Hepatocyte (in vitro differentiated cells): ENCODE data around the gene KIF26B. TPM values are rescaled to one million over a fixed set of nuclear protein-coding genes. Genes with fewer than 3 reads are reported as not detected.

Experiments used
- DNase-seq: peaks from one replicate; pipeline ENCODE4 v3.0.0-alpha.2; 2016; ENCODE audit warnings: low spot score
- H2AFZ ChIP-seq: fragments of 200-600 bp; sonication (generic); 2 replicates; pipeline ENCODE4 v1.6.0; 2016; ENCODE audit warnings: antibody characterized with exemption, mild to moderate bottlenecking
- H3K27ac ChIP-seq: fragments of 200-600 bp; sonication (generic); 2 replicates; pipeline ENCODE4 v1.5.1; 2016; ENCODE audit warnings: mild to moderate bottlenecking
- H3K27me3 ChIP-seq: fragments of 200-600 bp; sonication (generic); 2 replicates; pipeline ENCODE4 v1.6.1; 2016
- H3K36me3 ChIP-seq: fragments of 200-600 bp; sonication (generic); replicated peaks from 2 replicates; pipeline ENCODE4 v1.5.1; 2016; ENCODE audit warnings: low read depth; ENCODE audit not compliant: insufficient read depth
- H3K4me1 ChIP-seq: fragments of 200-600 bp; sonication (generic); 2 replicates; pipeline ENCODE4 v1.5.1; 2016; ENCODE audit warnings: mild to moderate bottlenecking, moderate library complexity; ENCODE audit not compliant: insufficient read depth
- H3K4me2 ChIP-seq: fragments of 200-600 bp; sonication (generic); 2 replicates; pipeline ENCODE4 v1.6.0; 2016
- H3K4me3 ChIP-seq: fragments of 200-600 bp; sonication (generic); 2 replicates; pipeline ENCODE4 v1.5.1; 2016; ENCODE audit warnings: mild to moderate bottlenecking
- H3K79me2 ChIP-seq: fragments of 200-600 bp; sonication (generic); 2 replicates; pipeline ENCODE4 v1.6.0; 2017; ENCODE audit warnings: mild to moderate bottlenecking
- H3K9me2 ChIP-seq: fragments of 200-600 bp; sonication (generic); replicated peaks from 2 replicates; pipeline ENCODE4 v1.6.0; 2017; ENCODE audit warnings: mild to moderate bottlenecking; ENCODE audit not compliant: insufficient read depth
- H3K9me3 ChIP-seq: fragments of 200-600 bp; sonication (generic); 2 replicates; pipeline ENCODE4 v1.5.1; 2016; ENCODE audit warnings: low read depth, mild to moderate bottlenecking
- H4K20me1 ChIP-seq: fragments of 200-600 bp; sonication (generic); 2 replicates; pipeline ENCODE4 v1.6.0; 2016; ENCODE audit warnings: mild to moderate bottlenecking; ENCODE audit not compliant: insufficient read depth, poor library complexity, severe bottlenecking
- CTCF ChIP-seq: fragments of 200-600 bp; sonication (generic); IDR thresholded peaks from 2 replicates; pipeline ENCODE4 v1.5.1; 2016; ENCODE audit warnings: antibody characterized with exemption, mild to moderate bottlenecking; ENCODE audit not compliant: poor library complexity
- EZH2 ChIP-seq: fragments of 200-600 bp; sonication (generic); IDR thresholded peaks from 2 replicates; pipeline ENCODE4 v1.6.1; 2016; ENCODE audit warnings: antibody characterized with exemption, mild to moderate bottlenecking, borderline replicate concordance
- EZH2phosphoT487 ChIP-seq: fragments of 200-600 bp; sonication (generic); IDR thresholded peaks from one replicate; pipeline ENCODE4 v1.6.1; 2018; ENCODE audit warnings: antibody characterized with exemption, mild to moderate bottlenecking, low read depth, moderate library complexity; ENCODE audit not compliant: unreplicated experiment, severe bottlenecking
- WGBS: methylation state at CpG from one replicate; pipeline ENCODE4 v1.1.6; 2016; ENCODE audit warnings: low lambda C conversion rate; ENCODE audit errors: missing lambda C conversion rate; 5-methylcytosine and 5-hydroxymethylcytosine counted together
- polyA plus RNA-seq: library from polyadenylated mRNA; unstranded; fragments of >200 nt; fragmentation: Nextera tagmentation; extraction: Ambion mirVana; gene quantifications from 2 replicates; pipeline ENCODE4 v1.2.1, GENCODE V29; 2016
- total RNA-seq: library from RNA; depleted of rRNA; stranded (reverse); fragments of >200 nt; gene quantifications from 2 replicates; pipeline ENCODE4 v1.2.3, GENCODE V29; 2014

The KIF26B gene
- total and polyA plus RNA-seq, 2 experiments from 2014 or later: 12.7 to 21.6 TPM

GRCh38 chr1:245578771-245579170 is 424.0 kb downstream of the KIF26B start:
- Histone ChIP-seq H3K79me2 (no peaks in the 10 kb centered on the region), H2AFZ (no peak overlapping the region), H3K36me3 (no peaks in the 10 kb centered on the region), H3K27me3 (no peaks in the 10 kb centered on the region), H3K27ac (no peak overlapping the region), H3K9me3 (no peaks in the 10 kb centered on the region), H3K4me2 (no peak overlapping the region), H3K4me3 (no peak overlapping the region), H3K4me1 (peaks cover 12% of the 10 kb centered on the region), H3K9me2 (no peaks in the 10 kb centered on the region), H4K20me1 (no peaks in the 10 kb centered on the region)
- DNase-seq: no peak
- no peak for TF ChIP-seq CTCF
- no peak for TF ChIP-seq EZH2phosphoT487
- no peak for TF ChIP-seq EZH2

GRCh38 chr1:245579881-245580280 is 425.1 kb downstream of the KIF26B start:
- no peaks in the 10 kb centered on the region for H4K20me1 ChIP-seq
- no peaks in the 10 kb centered on the region for H3K9me2 ChIP-seq
- H3K27ac ChIP-seq: no peak overlapping the region
- 97% methylated on average over 7 of the region's 7 CpGs for WGBS
- peaks cover 21% of the 10 kb centered on the region for H3K4me1 ChIP-seq
- no peaks in the 10 kb centered on the region for H3K36me3 ChIP-seq
- no peak overlapping the region for H3K4me2 ChIP-seq
- no peak overlapping the region for H2AFZ ChIP-seq
- no peaks in the 10 kb centered on the region for H3K9me3 ChIP-seq
- no peaks in the 10 kb centered on the region for H3K27me3 ChIP-seq
- TF ChIP-seq CTCF (no peak), EZH2 (no peak), EZH2phosphoT487 (no peak)
- no peaks in the 10 kb centered on the region for H3K79me2 ChIP-seq
- no peak overlapping the region for H3K4me3 ChIP-seq
- no peak for DNase-seq

GRCh38 chr1:245580651-245581050 is 425.9 kb downstream of the KIF26B start:
- Histone ChIP-seq H3K27me3 (no peaks in the 10 kb centered on the region), H4K20me1 (no peaks in the 10 kb centered on the region)
- WGBS: 87% methylated on average over 6 of the region's 6 CpGs

More at GRCh38 chr1:245580651-245581050, 425.9 kb downstream of the KIF26B start:
- Histone ChIP-seq H3K9me2 (no peaks in the 10 kb centered on the region), H3K9me3 (no peaks in the 10 kb centered on the region), H3K27ac (no peak overlapping the region), H3K4me2 (no peak overlapping the region), H2AFZ (no peak overlapping the region), H3K36me3 (no peaks in the 10 kb centered on the region), H3K79me2 (no peaks in the 10 kb centered on the region), H3K4me1 (peaks cover 25% of the 10 kb centered on the region), H3K4me3 (no peak overlapping the region)
- no peak for TF ChIP-seq EZH2phosphoT487
- no peak for TF ChIP-seq CTCF
- TF ChIP-seq EZH2: no peak
- no peak for DNase-seq
